Measurements from ENCODE around the gene DNAJC8. TPM values are rescaled to one million over a fixed set of nuclear protein-coding genes. Genes with fewer than 3 reads are reported as not detected.

Gene DNAJC8
- polyA plus RNA-seq, 3 donors, result 30.6 to 118 (median 113) TPM

DNA sequence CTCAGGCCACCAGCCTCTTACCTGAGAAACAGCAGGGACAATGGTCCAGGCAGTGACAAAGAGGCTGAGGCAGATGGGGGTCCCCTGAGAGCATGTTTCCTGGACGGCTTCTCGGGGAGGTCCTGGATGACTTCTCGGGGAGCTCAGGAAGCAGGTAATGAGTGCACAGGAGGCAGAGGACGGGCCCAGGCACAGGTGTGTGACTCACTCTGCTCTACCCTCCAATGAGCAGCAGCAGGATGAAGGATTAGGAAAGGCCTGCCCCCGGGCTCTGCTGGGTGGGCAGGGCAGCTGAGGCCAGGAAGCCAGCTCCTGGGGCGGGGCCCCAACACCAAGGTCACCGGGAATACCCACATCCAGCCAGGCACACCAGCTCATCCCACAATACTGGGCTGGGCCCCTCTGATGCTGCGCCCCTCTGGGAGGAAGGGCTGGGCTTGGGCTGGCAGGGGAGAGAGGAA, 39.1 kb downstream of the DNAJC8 start:
- no peak for DNase-seq
- Histone ChIP-seq H3K27ac (ENCODE audit: low read depth in 1 of 2, low read length in 2 of 2) (no peak overlapping the region), H3K79me2 (ENCODE audit: insufficient read depth, low read length) (no peaks in the 10 kb centered on the region), H4K20me1 (ENCODE audit: insufficient read depth, low read length) (no peaks in the 10 kb centered on the region), H3K9me3 (replicated peaks in 1 of 2; ENCODE audit: control insufficient read depth in 1 of 2, insufficient read depth in 1 of 2, low read length in 2 of 2) (no peaks in the 10 kb centered on the region), H3K36me3 (replicated peaks in 1 of 2; ENCODE audit: control insufficient read depth in 1 of 2, insufficient read depth in 2 of 2, low read length in 2 of 2) (peaks cover 3 to 22% of the 10 kb centered on the region in 2 donors), H3K4me2 (replicated peaks; ENCODE audit: extremely low read depth, low read length, poor library complexity, severe bottlenecking) (no peak overlapping the region), H3K9ac (ENCODE audit: insufficient read depth, low read length, poor library complexity, severe bottlenecking) (no peak overlapping the region), H3K27me3 (ENCODE audit: control insufficient read depth in 2 of 2, insufficient read depth in 2 of 2, low read length in 2 of 2) (no peaks in the 10 kb centered on the region), H3K4me1 (ENCODE audit: control insufficient read depth in 1 of 2, insufficient read depth in 2 of 2, low read length in 2 of 2) (peaks cover 19 to 25% of the 10 kb centered on the region in 2 donors), H2AFZ (ENCODE audit: insufficient read depth, low read depth, low read length, poor library complexity, severe bottlenecking) (no peak overlapping the region), H3K4me3 (replicated peaks in 1 of 3; ENCODE audit: low read depth in 2 of 3, low read length in 3 of 3) (no peak overlapping the region)
- TF ChIP-seq, protein P1, sequence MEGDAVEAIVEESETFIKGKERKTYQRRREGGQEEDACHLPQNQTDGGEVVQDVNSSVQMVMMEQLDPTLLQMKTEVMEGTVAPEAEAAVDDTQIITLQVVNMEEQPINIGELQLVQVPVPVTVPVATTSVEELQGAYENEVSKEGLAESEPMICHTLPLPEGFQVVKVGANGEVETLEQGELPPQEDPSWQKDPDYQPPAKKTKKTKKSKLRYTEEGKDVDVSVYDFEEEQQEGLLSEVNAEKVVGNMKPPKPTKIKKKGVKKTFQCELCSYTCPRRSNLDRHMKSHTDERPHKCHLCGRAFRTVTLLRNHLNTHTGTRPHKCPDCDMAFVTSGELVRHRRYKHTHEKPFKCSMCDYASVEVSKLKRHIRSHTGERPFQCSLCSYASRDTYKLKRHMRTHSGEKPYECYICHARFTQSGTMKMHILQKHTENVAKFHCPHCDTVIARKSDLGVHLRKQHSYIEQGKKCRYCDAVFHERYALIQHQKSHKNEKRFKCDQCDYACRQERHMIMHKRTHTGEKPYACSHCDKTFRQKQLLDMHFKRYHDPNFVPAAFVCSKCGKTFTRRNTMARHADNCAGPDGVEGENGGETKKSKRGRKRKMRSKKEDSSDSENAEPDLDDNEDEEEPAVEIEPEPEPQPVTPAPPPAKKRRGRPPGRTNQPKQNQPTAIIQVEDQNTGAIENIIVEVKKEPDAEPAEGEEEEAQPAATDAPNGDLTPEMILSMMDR (IDR thresholded peaks at IDR 0.05), result no peak
- Mint-ChIP-seq H3K9me3 (no peaks in the 10 kb centered on the region), H3K36me3 (peaks cover 24 to 42% of the 10 kb centered on the region in 2 donors), H3K27me3 (ENCODE audit: low read depth in 3 of 3) (peaks cover 1 to 5% (median 2%) of the 10 kb centered on the region in 3 donors), H3K27ac (peak overlapping the region in 1 of 7 donors; percentile 64), H3K4me1 (peaks cover 28% of the 10 kb centered on the region), H3K4me3 (no peak overlapping the region)
- WGBS (ENCODE audit: insufficient coverage), result 100% methylated on average over 3 of the region's 8 CpGs
- intact Hi-C loops (cut with micrococcal nuclease), result no loop called here

DNA sequence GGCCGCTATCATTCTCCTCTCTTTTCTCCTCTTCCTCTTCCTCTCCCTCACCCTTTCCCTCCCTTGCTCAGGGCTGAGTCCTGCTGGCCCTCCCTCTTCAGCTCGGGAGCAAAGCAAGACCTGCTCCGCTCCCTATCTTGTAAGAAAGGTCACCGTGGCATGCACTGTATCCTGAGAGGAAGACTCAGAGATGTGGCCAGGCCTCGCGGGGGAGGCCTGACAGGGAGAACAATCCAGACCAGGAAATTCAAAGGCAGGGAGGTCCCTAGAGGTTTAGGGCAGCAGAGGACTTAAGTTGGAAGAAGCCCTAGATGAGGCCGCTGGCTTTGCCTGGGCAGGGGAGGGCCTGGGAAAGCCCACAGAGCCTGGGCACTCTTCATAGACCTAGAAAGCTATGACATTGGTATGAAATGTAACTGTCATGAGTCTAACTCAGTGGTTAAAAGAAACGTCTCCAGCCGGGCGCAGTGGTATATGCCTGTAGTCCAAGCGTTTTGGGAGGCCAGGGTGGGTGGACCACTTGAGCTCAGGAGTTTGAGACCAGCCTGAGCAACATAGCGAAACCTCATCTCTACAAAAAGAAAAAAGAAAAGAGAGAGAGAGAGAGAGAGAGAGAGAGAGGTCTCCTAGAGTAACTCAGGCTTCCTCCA, 41.7 kb downstream of the DNAJC8 start:
- no peaks in the 10 kb centered on the region for H3K9me3 Mint-ChIP-seq
- Histone ChIP-seq H3K27me3 (ENCODE audit: control insufficient read depth in 2 of 2, insufficient read depth in 2 of 2, low read length in 2 of 2) (no peaks in the 10 kb centered on the region), H3K36me3 (replicated peaks in 1 of 2; ENCODE audit: control insufficient read depth in 1 of 2, insufficient read depth in 2 of 2, low read length in 2 of 2) (peaks cover 0 to 10% of the 10 kb centered on the region in 2 donors), H3K9me3 (replicated peaks in 1 of 2; ENCODE audit: control insufficient read depth in 1 of 2, insufficient read depth in 1 of 2, low read length in 2 of 2) (no peaks in the 10 kb centered on the region), H3K79me2 (ENCODE audit: insufficient read depth, low read length) (no peaks in the 10 kb centered on the region), H3K9ac (ENCODE audit: insufficient read depth, low read length, poor library complexity, severe bottlenecking) (peak overlapping the region; percentile 16), H3K27ac (ENCODE audit: low read depth in 1 of 2, low read length in 2 of 2) (peak overlapping the region; percentile 75 to 78), H2AFZ (ENCODE audit: insufficient read depth, low read depth, low read length, poor library complexity, severe bottlenecking) (peak overlapping the region; percentile 69), H3K4me3 (replicated peaks in 1 of 3; ENCODE audit: low read depth in 2 of 3, low read length in 3 of 3) (peak overlapping the region in 1 of 3 experiments; percentile 40), H3K4me1 (ENCODE audit: control insufficient read depth in 1 of 2, insufficient read depth in 2 of 2, low read length in 2 of 2) (peaks cover 18 to 19% of the 10 kb centered on the region in 2 donors), H3K4me2 (replicated peaks; ENCODE audit: extremely low read depth, low read length, poor library complexity, severe bottlenecking) (peak overlapping the region; percentile 35), H4K20me1 (ENCODE audit: insufficient read depth, low read length) (no peaks in the 10 kb centered on the region)
- 65% methylated on average over 3 of the region's 12 CpGs for WGBS (ENCODE audit: insufficient coverage)
- peaks cover 12 to 26% of the 10 kb centered on the region in 2 donors for H3K36me3 Mint-ChIP-seq
- intact Hi-C loops (cut with micrococcal nuclease), result no loop called here
- H3K4me3 Mint-ChIP-seq, result peak overlapping the region in 1 of 2 donors; percentile 35
- peaks cover 0 to 2% (median 1%) of the 10 kb centered on the region in 3 donors for H3K27me3 Mint-ChIP-seq (ENCODE audit: low read depth in 3 of 3)
- H3K27ac Mint-ChIP-seq, result peak overlapping the region; percentile 85 to 95 (median 93)
- peaks cover 15% of the 10 kb centered on the region for H3K4me1 Mint-ChIP-seq
- TF ChIP-seq, protein P1 (IDR thresholded peaks at IDR 0.05), result no peak
- no peak for DNase-seq
